Mucosa of descending colon (tissue), 3 donors: ENCODE measurements around the gene NXPE2. TPM values are rescaled to one million over a fixed set of nuclear protein-coding genes. Genes with fewer than 3 reads are reported as not detected.
A peak's percentile ranks its signal among the peaks of the same experiment; 100 is the strongest.

ENCODE experiments used
- ATAC-seq: fragments of 200-7000 bp; cut with Tn5 transposase; one replicate; pipeline ENCODE4 v1.9.1; 2020; ENCODE audit warnings: mild to moderate bottlenecking, moderate library complexity
- DNase-seq, 3 donors: peaks; one replicate each; pipeline ENCODE4 v3.0.0-alpha.2; 2020
- H3K36me3 ChIP-seq: fragments of 200-600 bp; one replicate; pipeline ENCODE4 v1.8.0; 2021; ENCODE audit warnings: low read depth, mild to moderate bottlenecking
- H3K4me1 ChIP-seq: fragments of 200-600 bp; one replicate; pipeline ENCODE4 v1.8.0; 2021; ENCODE audit warnings: low read depth, mild to moderate bottlenecking
- H3K4me3 ChIP-seq: fragments of 200-600 bp; one replicate; pipeline ENCODE4 v1.8.0; 2021; ENCODE audit warnings: mild to moderate bottlenecking
- H3K9me3 ChIP-seq: fragments of 200-600 bp; one replicate; pipeline ENCODE4 v1.8.0; 2021; ENCODE audit warnings: mild to moderate bottlenecking
- intact Hi-C, 2 donors: fragments of 100-400 bp; cut with DNase I in 1 of 2; cut with micrococcal nuclease in 1 of 2; formaldehyde crosslinking; loops; one replicate each; pipeline versions ENCODE4 v1.11.0 to v1.11.1; 2022; cut with DNase I, micrococcal nuclease
- total RNA-seq, 3 donors: library from RNA; stranded (reverse); fragmentation: NEBNext Ultra II Directional in 2 of 3; extraction: Animal tissue kit (Norgen Biotek cat#: 25700) in 2 of 3; gene quantifications; one replicate each; pipeline versions ENCODE4 v1.2.1 to v1.2.4, GENCODE V29; 2021 to 2023
- TF ChIP-seq, protein P1 (sequence below): fragments of 200-600 bp; IDR thresholded peaks from one replicate; pipeline ENCODE4 v1.8.0; 2022; ENCODE audit warnings: antibody characterized with exemption, mild to moderate bottlenecking
- donor health status: DM: no; HTN: no; CAD: no; lungs with moderate emphysema.
- donor health status: DM: no; HTN: no; CAD: no.
- donor health status: DM: no; HTN: yes; CAD: no.

NXPE2 gene
- total RNA-seq, 3 donors from 2014 or later = 20.4 to 43.8 (median 24.9) TPM

DNA sequence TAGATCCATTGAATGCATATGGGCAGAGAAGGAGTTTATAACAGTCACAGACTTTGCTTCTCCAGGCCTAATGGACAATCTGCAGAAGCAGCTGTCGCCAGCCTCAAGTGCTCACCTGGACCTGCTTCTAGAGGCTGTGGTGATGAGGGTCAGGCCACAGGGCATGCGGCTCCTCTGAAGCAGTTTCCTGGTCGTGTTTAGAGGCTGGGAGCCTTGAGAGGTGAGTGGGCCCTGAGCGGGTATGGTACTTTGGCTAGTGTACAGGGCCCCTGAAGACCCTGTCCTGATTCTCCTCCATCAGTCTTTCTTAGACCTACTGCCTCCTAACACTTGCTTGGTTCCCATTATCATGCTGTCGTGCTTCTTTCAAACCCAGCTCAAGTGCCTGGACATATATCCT is 41.2 kb downstream of the NXPE2 start:
- H3K4me3 ChIP-seq = no peak overlapping the region
- no peaks in the 10 kb centered on the region for H3K36me3 ChIP-seq
- intact Hi-C loops = no loop called here
- peaks cover 8% of the 10 kb centered on the region for H3K4me1 ChIP-seq
- TF ChIP-seq, protein P1, sequence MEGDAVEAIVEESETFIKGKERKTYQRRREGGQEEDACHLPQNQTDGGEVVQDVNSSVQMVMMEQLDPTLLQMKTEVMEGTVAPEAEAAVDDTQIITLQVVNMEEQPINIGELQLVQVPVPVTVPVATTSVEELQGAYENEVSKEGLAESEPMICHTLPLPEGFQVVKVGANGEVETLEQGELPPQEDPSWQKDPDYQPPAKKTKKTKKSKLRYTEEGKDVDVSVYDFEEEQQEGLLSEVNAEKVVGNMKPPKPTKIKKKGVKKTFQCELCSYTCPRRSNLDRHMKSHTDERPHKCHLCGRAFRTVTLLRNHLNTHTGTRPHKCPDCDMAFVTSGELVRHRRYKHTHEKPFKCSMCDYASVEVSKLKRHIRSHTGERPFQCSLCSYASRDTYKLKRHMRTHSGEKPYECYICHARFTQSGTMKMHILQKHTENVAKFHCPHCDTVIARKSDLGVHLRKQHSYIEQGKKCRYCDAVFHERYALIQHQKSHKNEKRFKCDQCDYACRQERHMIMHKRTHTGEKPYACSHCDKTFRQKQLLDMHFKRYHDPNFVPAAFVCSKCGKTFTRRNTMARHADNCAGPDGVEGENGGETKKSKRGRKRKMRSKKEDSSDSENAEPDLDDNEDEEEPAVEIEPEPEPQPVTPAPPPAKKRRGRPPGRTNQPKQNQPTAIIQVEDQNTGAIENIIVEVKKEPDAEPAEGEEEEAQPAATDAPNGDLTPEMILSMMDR = no peak
- no peak for ATAC-seq
- no peak for DNase-seq
- H3K9me3 ChIP-seq = no peaks in the 10 kb centered on the region

DNA sequence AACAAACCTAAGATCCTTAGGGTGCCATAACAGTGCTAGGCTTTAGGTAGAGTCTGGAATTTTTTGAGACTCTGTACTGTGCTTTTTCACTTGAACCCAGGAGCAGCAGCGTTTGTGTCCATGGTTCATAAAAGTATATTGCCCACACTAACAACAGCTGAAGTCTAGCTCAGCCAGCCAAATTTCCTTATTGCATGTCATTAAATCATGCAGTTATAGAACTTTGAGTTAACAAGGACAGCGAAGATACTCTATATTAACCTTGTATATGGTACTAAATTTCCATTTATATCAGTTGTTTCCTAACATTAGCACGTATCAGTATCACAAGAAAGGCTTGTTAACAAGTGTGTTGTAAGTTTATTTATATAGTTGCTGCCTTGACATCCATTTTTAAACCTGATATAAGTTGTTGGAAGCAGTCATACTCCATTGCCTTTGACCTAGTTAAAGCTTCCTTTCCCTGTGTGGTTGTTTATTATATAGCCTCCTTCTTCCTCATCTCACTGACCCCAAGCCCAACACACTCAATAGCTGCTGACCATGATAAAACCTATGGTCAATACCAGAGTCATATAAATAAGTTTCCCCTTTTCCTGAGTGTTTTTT is 46.7 kb downstream of the NXPE2 start:
- peaks cover 8% of the 10 kb centered on the region for H3K4me1 ChIP-seq
- peak in 1 of 3 donors; percentile 57 for DNase-seq
- H3K4me3 ChIP-seq = no peak overlapping the region
- TF ChIP-seq, protein P1 = no peak
- no peaks in the 10 kb centered on the region for H3K9me3 ChIP-seq
- peak; percentile 91 for ATAC-seq
- intact Hi-C loops = no loop called here
- H3K36me3 ChIP-seq = peaks cover 5% of the 10 kb centered on the region

GRCh38 chr11:114725623-114726022 is 47.3 kb downstream of the NXPE2 start:
- TF ChIP-seq, protein P1 = no peak
- ATAC-seq (no peak), DNase-seq (no peak)
- H3K9me3 ChIP-seq = no peaks in the 10 kb centered on the region
- peaks cover 5% of the 10 kb centered on the region for H3K36me3 ChIP-seq
- H3K4me3 ChIP-seq = no peak overlapping the region
- intact Hi-C loops = no loop called here
- peaks cover 8% of the 10 kb centered on the region for H3K4me1 ChIP-seq

GRCh38 chr11:114736806-114737205 is 58.5 kb downstream of the NXPE2 start:
- no peaks in the 10 kb centered on the region for H3K4me1 ChIP-seq
- H3K4me3 ChIP-seq = no peak overlapping the region
- intact Hi-C loops = no loop called here
- ATAC-seq (peak; percentile 88), DNase-seq (peak in 1 of 3 donors; percentile 34)
- TF ChIP-seq, protein P1 = no peak
- no peaks in the 10 kb centered on the region for H3K36me3 ChIP-seq
- no peaks in the 10 kb centered on the region for H3K9me3 ChIP-seq

- Histone ChIP-seq H3K9me3 (no peaks in the 10 kb centered on the region), H3K4me3 (no peak overlapping the region), H3K4me1 (no peaks in the 10 kb centered on the region), H3K36me3 (no peaks in the 10 kb centered on the region)
- DNase-seq (peak in 2 of 3 donors; percentile 54 to 82), ATAC-seq (peak; percentile 86)
- TF ChIP-seq, protein P1 = peak; percentile 48
- intact Hi-C loops = no loop called here
Observed at GRCh38 chr11:114738954-114739353, 60.6 kb downstream of the NXPE2 start.
